Measurements from ENCODE around the gene MAN1A1. TPM values are rescaled to one million over a fixed set of nuclear protein-coding genes. Genes with fewer than 3 reads are reported as not detected.
"Not testable (repeated sequence)": the region's sequence is repeated elsewhere in the genome, so short reads cannot be mapped to it uniquely, and the experiment has no call there.

Gene MAN1A1
- total RNA-seq, 1 donor from 2014 or later = 78.0 TPM

GRCh38 chr6:119170103-119170446 is 179.5 kb downstream of the MAN1A1 start:
- no peaks in the 10 kb centered on the region for H3K9me3 ChIP-seq
- no peaks in the 10 kb centered on the region for H3K4me1 ChIP-seq
- no peak overlapping the region for H3K27ac ChIP-seq
- H3K36me3 ChIP-seq = no peaks in the 10 kb centered on the region
- intact Hi-C loops (cut with DNase I) = no loop called here
- H3K27me3 ChIP-seq (ENCODE audit: low read depth) = no peaks in the 10 kb centered on the region
- no peak for ATAC-seq
- no peak for TF ChIP-seq CTCF (IDR thresholded peaks at IDR 0.05)
- H3K4me3 ChIP-seq = no peak overlapping the region
- no peak for DNase-seq

GRCh38 chr6:119169355-119169754 is 180.2 kb downstream of the MAN1A1 start:
- H3K4me1 ChIP-seq; intact Hi-C loops (cut with DNase I); H3K4me3 ChIP-seq; H3K9me3 ChIP-seq; H3K36me3 ChIP-seq; DNase-seq; H3K27ac ChIP-seq; ATAC-seq; H3K27me3 ChIP-seq (ENCODE audit: low read depth): not testable (repeated sequence)

GRCh38 chr6:119166024-119166784 is 183.4 kb downstream of the MAN1A1 start:
- no peaks in the 10 kb centered on the region for H3K4me1 ChIP-seq
- H3K36me3 ChIP-seq = no peaks in the 10 kb centered on the region
- TF ChIP-seq CTCF (IDR thresholded peaks at IDR 0.05) = no peak
- DNase-seq = no peak
- no peak for ATAC-seq
- H3K27me3 ChIP-seq (ENCODE audit: low read depth) = no peaks in the 10 kb centered on the region
- no peak overlapping the region for H3K4me3 ChIP-seq
- H3K27ac ChIP-seq = no peak overlapping the region
- H3K9me3 ChIP-seq = no peaks in the 10 kb centered on the region
- intact Hi-C loops (cut with DNase I) = no loop called here

- TF ChIP-seq CTCF (IDR thresholded peaks at IDR 0.05) = no peak
- H3K36me3 ChIP-seq = no peaks in the 10 kb centered on the region
- no peak overlapping the region for H3K27ac ChIP-seq
- H3K27me3 ChIP-seq (ENCODE audit: low read depth) = no peaks in the 10 kb centered on the region
- peaks cover 14% of the 10 kb centered on the region for H3K4me1 ChIP-seq
- DNase-seq (no peak), ATAC-seq (no peak)
- intact Hi-C loops (cut with DNase I) = no loop called here
- H3K4me3 ChIP-seq = no peak overlapping the region
- H3K9me3 ChIP-seq = no peaks in the 10 kb centered on the region
These were observed 186.6 kb downstream of the MAN1A1 start for GRCh38 chr6:119163006-119163405.

GRCh38 chr6:119162134-119162775 is 187.3 kb downstream of the MAN1A1 start:
- no peak overlapping the region for H3K4me3 ChIP-seq
- ATAC-seq (no peak), DNase-seq (no peak)
- H3K27me3 ChIP-seq (ENCODE audit: low read depth) = no peaks in the 10 kb centered on the region
- H3K9me3 ChIP-seq = no peaks in the 10 kb centered on the region
- intact Hi-C loops (cut with DNase I) = no loop called here
- no peak for TF ChIP-seq CTCF (IDR thresholded peaks at IDR 0.05)
- no peak overlapping the region for H3K27ac ChIP-seq
- H3K36me3 ChIP-seq = no peaks in the 10 kb centered on the region
- H3K4me1 ChIP-seq = peaks cover 15% of the 10 kb centered on the region

- Histone ChIP-seq H3K27ac (no peak overlapping the region), H3K27me3 (ENCODE audit: low read depth) (no peaks in the 10 kb centered on the region), H3K36me3 (no peaks in the 10 kb centered on the region), H3K4me1 (peaks cover 15% of the 10 kb centered on the region), H3K9me3 (no peaks in the 10 kb centered on the region), H3K4me3 (no peak overlapping the region)
- no peak for TF ChIP-seq CTCF (IDR thresholded peaks at IDR 0.05)
- ATAC-seq = no peak
- DNase-seq = no peak
- intact Hi-C loops (cut with DNase I) = no loop called here
These were observed 188.1 kb downstream of the MAN1A1 start for GRCh38 chr6:119161438-119161837.
